ENCODE results near the gene GPC5. TPM values are rescaled to one million over a fixed set of nuclear protein-coding genes. Genes with fewer than 3 reads are reported as not detected.

Gene GPC5
- total RNA-seq, 1 experiment from 2014 or later = 0.15 TPM

- Histone ChIP-seq H2BK5ac (ENCODE audit: insufficient read length, low read length) (no peak overlapping the region), H3K18ac (ENCODE audit: insufficient read length, low read depth, low read length) (no peak overlapping the region), H3K27me3 (ENCODE audit: insufficient read depth, low read length) (no peaks in the 10 kb centered on the region), H3T11ph (ENCODE audit: low read length) (no peak overlapping the region), H4K5ac (ENCODE audit: insufficient read length, low read depth, low read length) (no peak overlapping the region), H3K23me2 (ENCODE audit: insufficient read length, low read depth, low read length, poor library complexity, severe bottlenecking) (no peaks in the 10 kb centered on the region), H2AK5ac (ENCODE audit: insufficient read length, low read length) (no peak overlapping the region), H2BK15ac (ENCODE audit: low read depth, low read length) (no peak overlapping the region), H3K79me2 (ENCODE audit: insufficient read depth, low read length) (no peaks in the 10 kb centered on the region), H2BK20ac (ENCODE audit: low read depth, low read length, poor library complexity, severe bottlenecking) (no peak overlapping the region), H3K56ac (ENCODE audit: insufficient read length, low read depth, low read length) (no peak overlapping the region), H4K20me1 (ENCODE audit: control insufficient read depth, insufficient read depth, insufficient read length) (no peaks in the 10 kb centered on the region), H3K4ac (ENCODE audit: low read depth, low read length) (no peak overlapping the region), H4K8ac (replicated peaks; ENCODE audit: insufficient read length, low read depth, low read length) (no peak overlapping the region), H3K23ac (ENCODE audit: insufficient read length, low read depth, low read length) (no peak overlapping the region), H3K4me2 (ENCODE audit: insufficient read depth, insufficient read length, low read length) (no peak overlapping the region), H2BK12ac (ENCODE audit: insufficient read length, low read depth, low read length) (no peak overlapping the region), H2BK120ac (ENCODE audit: low read depth, low read length, poor library complexity, severe bottlenecking) (no peak overlapping the region), H4K91ac (ENCODE audit: insufficient read length, low read depth, low read length) (no peak overlapping the region), H3K27ac (ENCODE audit: insufficient read length, low read depth, low read length) (no peak overlapping the region), H3K14ac (ENCODE audit: insufficient read depth, low read length) (no peak overlapping the region), H3K9ac (ENCODE audit: extremely low read depth, insufficient read length, low read length) (no peak overlapping the region), H3K4me1 (ENCODE audit: insufficient read depth, low read length) (no peaks in the 10 kb centered on the region), H3K79me1 (ENCODE audit: insufficient read depth, low read depth, low read length, poor library complexity, severe bottlenecking) (no peaks in the 10 kb centered on the region), H2AFZ (ENCODE audit: low read length) (no peak overlapping the region), H3K9me3 (ENCODE audit: control insufficient read depth, low read depth, low read length) (no peaks in the 10 kb centered on the region)
- DNase-seq = no peak
- H3K4me3 Mint-ChIP-seq = no peak overlapping the region
- H3K27ac Mint-ChIP-seq = no peak overlapping the region; a peak in 1 of 7 replicates
- H3K27me3 Mint-ChIP-seq (ENCODE audit: low read depth) = no peaks in the 10 kb centered on the region
- H3K36me3 Mint-ChIP-seq (ENCODE audit: insufficient read depth in 1 of 3, low read depth in 3 of 3) = no peaks in the 10 kb centered on the region
- WGBS (ENCODE audit: extremely low coverage, insufficient read length, low lambda C conversion rate) = no CpG with 5 or more reads among the region's 5 CpGs
- H3K9me3 Mint-ChIP-seq = no peaks in the 10 kb centered on the region
- TF ChIP-seq CTCF (conservative IDR thresholded peaks at IDR 0.05) = no peak
- no peaks in the 10 kb centered on the region for H3K4me1 Mint-ChIP-seq
Observed at GRCh38 chr13:92321174-92321573, 922.8 kb downstream of the GPC5 start.

Measured in H9 (cell line).